ENCODE data around the gene NUP43. TPM values are rescaled to one million over a fixed set of nuclear protein-coding genes. Genes with fewer than 3 reads are reported as not detected.

NUP43 gene, protein sequence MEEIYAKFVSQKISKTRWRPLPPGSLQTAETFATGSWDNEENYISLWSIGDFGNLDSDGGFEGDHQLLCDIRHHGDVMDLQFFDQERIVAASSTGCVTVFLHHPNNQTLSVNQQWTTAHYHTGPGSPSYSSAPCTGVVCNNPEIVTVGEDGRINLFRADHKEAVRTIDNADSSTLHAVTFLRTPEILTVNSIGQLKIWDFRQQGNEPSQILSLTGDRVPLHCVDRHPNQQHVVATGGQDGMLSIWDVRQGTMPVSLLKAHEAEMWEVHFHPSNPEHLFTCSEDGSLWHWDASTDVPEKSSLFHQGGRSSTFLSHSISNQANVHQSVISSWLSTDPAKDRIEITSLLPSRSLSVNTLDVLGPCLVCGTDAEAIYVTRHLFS
- 33.5 and 33.7 TPM in 2 replicates for total RNA-seq

DNA sequence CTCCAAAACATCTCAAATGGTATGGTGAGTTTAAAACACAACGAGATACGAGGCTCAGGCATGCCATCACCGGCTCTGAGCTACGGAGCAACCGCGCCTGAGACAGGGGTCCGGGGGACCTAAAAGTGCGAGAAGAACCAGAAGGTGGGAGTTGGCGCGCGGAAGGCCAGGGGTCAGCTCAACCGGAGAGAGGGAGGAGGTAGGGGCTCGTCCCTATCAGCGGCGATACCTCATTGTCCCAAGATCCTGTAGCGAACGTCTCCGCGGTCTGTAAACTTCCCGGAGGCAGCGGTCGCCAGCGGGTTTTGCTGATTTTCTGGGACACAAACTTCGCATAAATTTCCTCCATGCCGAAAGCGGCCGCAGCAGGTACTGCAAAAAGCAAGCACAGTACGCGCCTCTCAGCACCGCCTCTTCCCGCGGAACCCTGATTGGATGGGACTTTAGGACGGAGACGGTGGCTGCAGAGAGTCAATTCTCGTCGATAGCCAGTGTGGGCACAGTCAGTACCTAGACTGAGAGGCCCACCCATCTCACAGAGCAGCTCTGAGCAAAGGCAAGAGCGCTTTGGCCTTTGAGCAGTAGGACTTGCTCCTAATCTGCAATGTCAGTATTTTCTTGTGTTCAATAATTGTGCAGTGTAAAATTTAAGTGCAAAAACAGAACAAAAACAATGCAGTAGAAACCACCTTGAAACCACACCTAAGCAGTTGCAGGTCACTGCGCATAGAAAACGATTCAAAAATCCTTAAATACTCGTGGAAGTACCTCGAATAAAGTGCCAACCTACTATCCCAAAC, at the start of gene NUP43:
Gene NUP43 (minus strand): TSS at position 383 of the 800 bp plus-strand sequence. CDS start 34 bp downstream, at position 349.

DNA sequence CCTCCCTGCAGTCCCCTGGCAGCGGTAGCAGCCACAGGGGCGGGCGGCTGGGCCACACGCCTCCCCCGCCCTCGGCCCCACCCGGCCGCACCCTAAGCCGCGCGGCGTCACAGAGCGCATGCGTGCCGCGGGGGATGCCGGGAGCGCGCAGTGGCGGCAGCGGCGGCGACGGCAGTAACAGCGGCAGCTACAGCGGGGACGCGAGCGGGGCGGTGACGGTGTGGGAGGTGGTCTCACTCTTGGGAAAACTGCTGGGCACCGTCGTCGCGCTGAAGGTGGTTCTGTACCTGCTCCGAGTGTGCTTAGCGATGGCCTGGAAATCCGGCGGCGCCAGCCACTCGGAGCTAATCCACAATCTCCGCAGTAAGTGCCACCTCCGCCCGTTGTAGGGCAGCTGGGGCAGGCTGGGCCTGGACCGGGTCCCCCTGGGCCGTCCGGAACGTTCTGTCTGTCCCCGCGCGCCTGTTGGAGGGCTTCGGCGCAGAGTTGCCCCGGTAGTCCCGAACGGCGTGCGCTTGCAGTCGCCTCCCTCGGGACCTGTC, 3.3 kb upstream of the NUP43 start, which contains the start of gene PCMT1:
Gene PCMT1 (plus strand): TSS at position 148 of the 542 bp plus-strand sequence. CDS start 161 bp downstream, at position 309.

DNA sequence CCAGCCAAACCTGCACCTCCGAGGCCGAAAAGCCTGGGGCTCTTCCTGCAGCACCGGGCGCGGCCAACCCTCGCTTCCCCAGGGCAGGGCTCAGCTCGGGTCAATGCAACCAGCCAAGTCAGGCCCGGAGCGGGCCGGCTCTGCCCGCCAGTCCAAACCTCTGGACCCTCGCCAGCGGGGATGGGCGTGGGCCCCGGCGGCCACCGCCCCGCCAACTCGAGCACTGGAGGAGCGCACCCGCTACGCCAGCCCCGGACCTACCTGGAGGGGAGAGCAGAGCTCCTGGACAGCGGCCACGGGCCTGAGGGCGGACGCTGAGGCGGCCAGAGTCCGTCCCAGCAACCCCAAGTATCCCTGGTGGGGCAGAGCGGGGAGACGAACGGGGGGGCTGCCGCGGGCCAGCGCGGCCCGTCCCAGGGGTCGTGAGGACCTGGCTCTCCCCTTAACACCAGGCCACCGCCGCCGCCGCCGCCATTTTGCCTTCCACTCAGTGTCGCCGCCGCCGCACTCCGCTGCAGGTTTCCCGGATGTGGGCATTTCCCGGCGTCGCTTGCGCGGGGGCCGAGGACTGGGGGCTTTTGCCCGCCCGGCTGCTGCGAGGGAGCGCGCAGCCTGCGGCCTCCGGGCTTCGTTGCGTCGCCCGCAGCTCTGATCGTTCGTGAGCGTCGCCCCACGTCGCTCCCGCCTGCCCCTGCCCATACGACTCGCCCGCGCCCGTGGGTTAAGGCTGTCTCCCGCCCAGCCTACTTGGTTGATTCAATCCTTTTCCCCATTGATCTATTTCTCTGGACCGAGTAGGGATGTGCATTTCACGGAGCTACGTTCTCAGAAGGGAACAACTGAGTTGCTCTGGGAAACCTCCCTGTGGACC, 28.5 kb downstream of the NUP43 start, which contains the start of gene LATS1:
Gene LATS1 (minus strand): TSS at position 514 of the 871 bp plus-strand sequence. CDS start 15,975 bp downstream, outside the sequence.

Other genes starting within 250 kb of the NUP43 start
- 12.6 and 19.5 TPM in 2 replicates for gene PPIL4, start 200.5 kb downstream of the NUP43 start, total RNA-seq
- 21.4 and 25.2 TPM in 2 replicates for gene GINM1, start 180.2 kb downstream of the NUP43 start, total RNA-seq
- gene KATNA1, start 97.8 kb downstream of the NUP43 start, total RNA-seq = 17.2 and 17.8 TPM in 2 replicates
- 7.7 and 7.9 TPM in 2 replicates for gene LATS1, start 28.4 kb downstream of the NUP43 start, total RNA-seq
- 136 and 157 TPM in 2 replicates for gene PCMT1, start 3.2 kb upstream of the NUP43 start, total RNA-seq
- 28.2 and 30.6 TPM in 2 replicates for gene LRP11, start 117.8 kb upstream of the NUP43 start, total RNA-seq
- gene RAET1E, start 151.6 kb upstream of the NUP43 start, total RNA-seq = under 0.01 TPM in 1 of 2 replicates, not detected in the other
- gene RAET1G, start 176.6 kb upstream of the NUP43 start, total RNA-seq = 1.0 and 1.8 TPM in 2 replicates
- 6.2 and 6.6 TPM in 2 replicates for gene ULBP2, start 195.5 kb upstream of the NUP43 start, total RNA-seq
- gene ULBP1, start 217.4 kb upstream of the NUP43 start, total RNA-seq = 3.6 and 4.0 TPM in 2 replicates

Measured in bronchus fibroblast of lung (primary cell).